Stimulated activated CD4-positive, alpha-beta T cell treated with anti-CD3 and anti-CD28 coated beads, Interleukin-2, amount 100 ng/mL, for 24 hours (primary cell): ENCODE results near the gene GAMT.

Source experiments
- DNase-seq, 2 donors: peaks; one replicate each; pipeline ENCODE4 v3.0.0-alpha.2; 2020

GAMT gene

GRCh38 chr19:1399079-1399478 is 2.3 kb downstream of the GAMT start:
- DNase-seq: no peak

- DNase-seq: no peak
Observed at GRCh38 chr19:1397838-1398237, 3.5 kb downstream of the GAMT start.

GRCh38 chr19:1396768-1397679 is 4.3 kb downstream of the GAMT start:
- DNase-seq: no peak

- no peak for DNase-seq
Observed at GRCh38 chr19:1396019-1396767, 5.1 kb downstream of the GAMT start.

- no peak for DNase-seq
Observed at GRCh38 chr19:1395194-1396018, 5.9 kb downstream of the GAMT start.

GRCh38 chr19:1394252-1395193 is 6.8 kb downstream of the GAMT start:
- DNase-seq: no peak

GRCh38 chr19:1393841-1394240 is 7.5 kb downstream of the GAMT start:
- DNase-seq: no peak

- no peak for DNase-seq
Observed at GRCh38 chr19:1392939-1393530, 8.3 kb downstream of the GAMT start.

- DNase-seq: no peak
Observed at GRCh38 chr19:1392407-1392806, 8.9 kb downstream of the GAMT start.

GRCh38 chr19:1390890-1391423 is 10.4 kb downstream of the GAMT start:
- no peak for DNase-seq

- DNase-seq: no peak
Observed at GRCh38 chr19:1389033-1389940, 12.1 kb downstream of the GAMT start.

GRCh38 chr19:1388637-1389026 is 12.7 kb downstream of the GAMT start:
- no peak for DNase-seq

- DNase-seq: no peak
Observed at GRCh38 chr19:1387684-1388636, 13.4 kb downstream of the GAMT start.

- no peak for DNase-seq
Observed at GRCh38 chr19:1386945-1387683, 14.2 kb downstream of the GAMT start.

GRCh38 chr19:1385816-1386215 is 15.5 kb downstream of the GAMT start:
- DNase-seq: no peak

- no peak for DNase-seq
Observed at GRCh38 chr19:1384478-1385110, 16.7 kb downstream of the GAMT start.

- DNase-seq: no peak
Observed at GRCh38 chr19:1384085-1384462, 17.3 kb downstream of the GAMT start.
